DND-41 (cell line): ENCODE measurements around the gene TMEM191C.
"Not testable (repeated sequence)": the region's sequence is repeated elsewhere in the genome, so short reads cannot be mapped to it uniquely, and the experiment has no call there.

Experiments
- EZH2 ChIP-seq: IDR thresholded peaks from 3 replicates; pipeline ENCODE4 v1.6.1; 2012; ENCODE audit warnings: borderline replicate concordance, low read depth, mild to moderate bottlenecking, moderate library complexity, low read length, inconsistent platforms; ENCODE audit not compliant: severe bottlenecking
- TF ChIP-seq, protein P1 (sequence below): IDR thresholded peaks from 2 replicates; pipeline ENCODE4 v1.5.1; 2012; ENCODE audit warnings: borderline replicate concordance, low read length, moderate library complexity, mild to moderate bottlenecking; ENCODE audit not compliant: poor library complexity, severe bottlenecking; ENCODE audit errors: extremely low read depth

GRCh38 chr22:21514117-21514516, 46.9 kb downstream of the TMEM191C start:
- TF ChIP-seq, protein P1, sequence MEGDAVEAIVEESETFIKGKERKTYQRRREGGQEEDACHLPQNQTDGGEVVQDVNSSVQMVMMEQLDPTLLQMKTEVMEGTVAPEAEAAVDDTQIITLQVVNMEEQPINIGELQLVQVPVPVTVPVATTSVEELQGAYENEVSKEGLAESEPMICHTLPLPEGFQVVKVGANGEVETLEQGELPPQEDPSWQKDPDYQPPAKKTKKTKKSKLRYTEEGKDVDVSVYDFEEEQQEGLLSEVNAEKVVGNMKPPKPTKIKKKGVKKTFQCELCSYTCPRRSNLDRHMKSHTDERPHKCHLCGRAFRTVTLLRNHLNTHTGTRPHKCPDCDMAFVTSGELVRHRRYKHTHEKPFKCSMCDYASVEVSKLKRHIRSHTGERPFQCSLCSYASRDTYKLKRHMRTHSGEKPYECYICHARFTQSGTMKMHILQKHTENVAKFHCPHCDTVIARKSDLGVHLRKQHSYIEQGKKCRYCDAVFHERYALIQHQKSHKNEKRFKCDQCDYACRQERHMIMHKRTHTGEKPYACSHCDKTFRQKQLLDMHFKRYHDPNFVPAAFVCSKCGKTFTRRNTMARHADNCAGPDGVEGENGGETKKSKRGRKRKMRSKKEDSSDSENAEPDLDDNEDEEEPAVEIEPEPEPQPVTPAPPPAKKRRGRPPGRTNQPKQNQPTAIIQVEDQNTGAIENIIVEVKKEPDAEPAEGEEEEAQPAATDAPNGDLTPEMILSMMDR: not testable (repeated sequence)
- TF ChIP-seq EZH2: not testable (repeated sequence)
